Endothelial cell of umbilical vein (primary cell): ENCODE measurements around the gene GALR2. TPM values are rescaled to one million over a fixed set of nuclear protein-coding genes. Genes with fewer than 3 reads are reported as not detected.

ENCODE experiments used
- BruUV-seq: library from RNA; stranded (reverse); fragments of 400-500 nt; replicated peaks from 2 replicates; lab custom pipeline; 2021; lab: Mats Ljungman, UMichigan
- CTCF ChIA-PET: fragments of 300-600, 350-600 bp; sonication (Branson Sonifier 250); formaldehyde crosslinking; loops from one replicate; lab custom pipeline; 2021; ENCODE audit warnings: antibody characterized with exemption, inconsistent platforms; lab: Charles Lee
- POLR2A ChIA-PET: fragments of 300-600, 350-600 bp; sonication (Branson Sonifier 250); formaldehyde crosslinking; loops from one replicate; lab custom pipeline; 2021; ENCODE audit warnings: antibody characterized with exemption, inconsistent platforms; lab: Charles Lee
- DNase-seq: peaks from one replicate; pipeline ENCODE4 v3.0.0-alpha.2; 2011; ENCODE audit warnings: low read depth, low spot score
- FAIRE-seq: peaks from 2 replicates; lab custom pipeline; 2011; peaks lifted over from hg19 to GRCh38; lab: Jason Lieb, UNC
- H2AFZ ChIP-seq: 2 replicates; pipeline ENCODE4 v1.6.0; 2012; ENCODE audit warnings: low read depth, low read length, control low read depth, inconsistent platforms
- H3K27ac ChIP-seq: 2 replicates; pipeline ENCODE4 v1.5.1; 2011; ENCODE audit warnings: low read depth, mild to moderate bottlenecking, control low read depth, low read length, moderate library complexity; ENCODE audit not compliant: insufficient read depth
- H3K27me3 ChIP-seq, 2 experiments: 2 replicates each; pipeline versions ENCODE4 v1.6.0 to v1.6.1; 2011; ENCODE audit warnings: low read length in 2 of 2, mixed read lengths in 1 of 2; ENCODE audit not compliant: control insufficient read depth in 2 of 2, insufficient read depth in 2 of 2
- H3K36me3 ChIP-seq, 2 experiments: 2 replicates in 1 of 2; 3 replicates in 1 of 2; pipeline ENCODE4 v1.5.1; 2011; ENCODE audit warnings: low read length in 2 of 2, mild to moderate bottlenecking in 1 of 2, moderate library complexity in 1 of 2; ENCODE audit not compliant: control insufficient read depth in 2 of 2, insufficient read depth in 2 of 2; ENCODE audit errors: extremely low read depth in 1 of 2
- H3K4me1 ChIP-seq: 3 replicates; pipeline ENCODE4 v1.5.1; 2011; ENCODE audit warnings: mild to moderate bottlenecking, low read length; ENCODE audit not compliant: control insufficient read depth, insufficient read depth; ENCODE audit errors: extremely low read depth
- H3K4me2 ChIP-seq: 2 replicates; pipeline ENCODE4 v1.6.1; 2011; ENCODE audit warnings: low read length, control low read depth, mixed read lengths; ENCODE audit not compliant: insufficient read depth
- H3K4me3 ChIP-seq, 3 experiments: fragments of 200-600 bp in 1 of 3; sonication (generic), shearing (Covaris generic) in 1 of 3; replicated peaks in 1 of 3; 2 replicates each; pipeline ENCODE4 v1.5.1; 2011 to 2016; ENCODE audit warnings: control low read depth in 3 of 3, low read length in 3 of 3, mild to moderate bottlenecking in 2 of 3, inconsistent platforms in 1 of 3, low read depth in 1 of 3, moderate library complexity in 1 of 3; ENCODE audit not compliant: insufficient read depth in 1 of 3
- H3K79me2 ChIP-seq: 2 replicates; pipeline ENCODE4 v1.6.0; 2012; ENCODE audit warnings: low read length, inconsistent platforms; ENCODE audit not compliant: control insufficient read depth, insufficient read depth
- H3K9ac ChIP-seq: replicated peaks from 2 replicates; pipeline ENCODE3; 2011; ENCODE audit warnings: low read length, control low read depth; ENCODE audit not compliant: insufficient read depth; ENCODE audit errors: extremely low read depth
- H3K9me1 ChIP-seq: replicated peaks from 3 replicates; pipeline ENCODE4 v1.6.0; 2011; ENCODE audit warnings: mild to moderate bottlenecking, low read length; ENCODE audit not compliant: control insufficient read depth, insufficient read depth; ENCODE audit errors: extremely low read depth
- H3K9me3 ChIP-seq: replicated peaks from 2 replicates; pipeline ENCODE4 v1.5.1; 2012; ENCODE audit warnings: low read length, inconsistent platforms; ENCODE audit not compliant: control insufficient read depth, insufficient read depth
- H4K20me1 ChIP-seq: replicated peaks from 2 replicates; pipeline ENCODE3; 2011; ENCODE audit warnings: mild to moderate bottlenecking, low read length; ENCODE audit not compliant: control insufficient read depth, insufficient read depth; ENCODE audit errors: extremely low read depth
- EZH2 ChIP-seq: IDR thresholded peaks from 2 replicates; pipeline ENCODE4 v1.6.1; 2012; ENCODE audit warnings: borderline replicate concordance, low read depth, mild to moderate bottlenecking, moderate library complexity, low read length, inconsistent platforms; ENCODE audit not compliant: severe bottlenecking
- FOS ChIP-seq: IDR thresholded peaks from 2 replicates; pipeline ENCODE4 v1.6.1; 2011; ENCODE audit warnings: mild to moderate bottlenecking, low read length, moderate library complexity, borderline replicate concordance; ENCODE audit not compliant: insufficient read depth
- GATA2 ChIP-seq: IDR thresholded peaks from 2 replicates; pipeline ENCODE4 v1.7.0; 2011; ENCODE audit warnings: low read depth, mild to moderate bottlenecking, moderate library complexity, mixed read lengths, low read length; ENCODE audit not compliant: insufficient read length, insufficient read depth
- JUN ChIP-seq: IDR thresholded peaks from 2 replicates; pipeline ENCODE4 v1.6.1; 2011; ENCODE audit warnings: borderline replicate concordance, low read depth; ENCODE audit not compliant: insufficient read length, insufficient read depth
- MYC ChIP-seq: IDR thresholded peaks from one replicate; pipeline ENCODE4 v1.6.1; 2011; ENCODE audit warnings: mild to moderate bottlenecking, low read depth, low read length
- POLR2A ChIP-seq: IDR thresholded peaks from 2 replicates; pipeline ENCODE4 v1.6.1; 2012; ENCODE audit warnings: low read depth, mild to moderate bottlenecking, control low read depth, low read length
- POLR2AphosphoS5 ChIP-seq: IDR thresholded peaks from 2 replicates; pipeline ENCODE4 v1.6.1; 2012; ENCODE audit warnings: low read depth, mild to moderate bottlenecking, control low read depth, low read length, moderate library complexity; ENCODE audit not compliant: insufficient read depth
- dilution Hi-C: fragments of 300-500 bp; cut with MboI; formaldehyde crosslinking; loops from one replicate; pipeline ENCODE4 v1.15.0; 2019; ENCODE audit warnings: low sequenced_read_pairs; ENCODE audit not compliant: extremely low pct_ligation_motif_present
- intact Hi-C: fragments of 100-400 bp; cut with micrococcal nuclease; formaldehyde crosslinking; loops from one replicate; pipeline ENCODE4 v1.10.0; 2022
- microRNA-seq: library from miRNA; unstranded; fragments of <30 nt; microRNA quantifications from one replicate; pipeline ENCODE4 v1.2.0, GENCODE V29; 2021; ENCODE audit warnings: borderline number of aligned reads, borderline replicate concordance
- polyA plus RNA-seq, 4 experiments: library from polyadenylated mRNA; depleted of rRNA in 3 of 4; stranded (reverse) in 3 of 4; unstranded in 1 of 4; fragments of >200 nt; gene quantifications; 2 replicates each; pipeline versions ENCODE4 v1.2.1 to v1.2.3, GENCODE V29; 2011 to 2012; ENCODE audit warnings: missing spikeins in 1 of 4
- small RNA-seq: library from RNA; depleted of rRNA; stranded (forward); fragments of <200 nt; gene quantifications from one replicate; pipeline ENCODE3, GENCODE V24; 2012; ENCODE audit warnings: low replicate concordance, low read depth; ENCODE audit not compliant: insufficient read depth, insufficient read length
- total RNA-seq: library from RNA; stranded (reverse); gene quantifications from 2 replicates; pipeline ENCODE4 v1.2.3, GENCODE V29; 2021
- TF ChIP-seq, protein P1 (sequence below), 2 donors: IDR thresholded peaks; 1 replicate in 1 of 2; 2 replicates in 1 of 2; pipeline ENCODE4 v1.5.1; 2011; ENCODE audit warnings: low read length in 2 of 2, mild to moderate bottlenecking in 2 of 2, moderate library complexity in 2 of 2, control low read depth in 1 of 2, inconsistent platforms in 1 of 2, low read depth in 1 of 2; ENCODE audit not compliant: insufficient read depth in 1 of 2; ENCODE audit errors: extremely low read depth in 1 of 2
- TF ChIP-seq, protein P2 (sequence below): IDR thresholded peaks from 2 replicates; pipeline ENCODE4 v1.6.1; 2011; ENCODE audit not compliant: insufficient read depth, insufficient read length

Gene GALR2
- total and polyA plus RNA-seq, 2 donors (not counting 3 experiments of a cell fraction or from before 2014, with no cell fraction given) = 0.47 TPM; not detected in 1

GRCh38 chr17:76125922-76126321, 51.3 kb downstream of the GALR2 start:
- FAIRE-seq (no peak), DNase-seq (no peak)
- Histone ChIP-seq H3K9me1 (no peaks in the 10 kb centered on the region), H3K9ac (no peak overlapping the region), H2AFZ (no peak overlapping the region), H3K4me2 (no peak overlapping the region), H4K20me1 (no peaks in the 10 kb centered on the region), H3K79me2 (no peaks in the 10 kb centered on the region), H3K27me3 (no peaks in the 10 kb centered on the region), H3K4me1 (peaks cover 3% of the 10 kb centered on the region), H3K9me3 (no peaks in the 10 kb centered on the region), H3K27ac (no peak overlapping the region), H3K4me3 (no peak overlapping the region), H3K36me3 (no peaks in the 10 kb centered on the region)
- no peak for TF ChIP-seq GATA2
- TF ChIP-seq, protein P1, sequence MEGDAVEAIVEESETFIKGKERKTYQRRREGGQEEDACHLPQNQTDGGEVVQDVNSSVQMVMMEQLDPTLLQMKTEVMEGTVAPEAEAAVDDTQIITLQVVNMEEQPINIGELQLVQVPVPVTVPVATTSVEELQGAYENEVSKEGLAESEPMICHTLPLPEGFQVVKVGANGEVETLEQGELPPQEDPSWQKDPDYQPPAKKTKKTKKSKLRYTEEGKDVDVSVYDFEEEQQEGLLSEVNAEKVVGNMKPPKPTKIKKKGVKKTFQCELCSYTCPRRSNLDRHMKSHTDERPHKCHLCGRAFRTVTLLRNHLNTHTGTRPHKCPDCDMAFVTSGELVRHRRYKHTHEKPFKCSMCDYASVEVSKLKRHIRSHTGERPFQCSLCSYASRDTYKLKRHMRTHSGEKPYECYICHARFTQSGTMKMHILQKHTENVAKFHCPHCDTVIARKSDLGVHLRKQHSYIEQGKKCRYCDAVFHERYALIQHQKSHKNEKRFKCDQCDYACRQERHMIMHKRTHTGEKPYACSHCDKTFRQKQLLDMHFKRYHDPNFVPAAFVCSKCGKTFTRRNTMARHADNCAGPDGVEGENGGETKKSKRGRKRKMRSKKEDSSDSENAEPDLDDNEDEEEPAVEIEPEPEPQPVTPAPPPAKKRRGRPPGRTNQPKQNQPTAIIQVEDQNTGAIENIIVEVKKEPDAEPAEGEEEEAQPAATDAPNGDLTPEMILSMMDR (IDR thresholded peaks at IDR 0.05; ENCODE audit: extremely low read depth in 1 of 2, insufficient read depth in 1 of 2, low read depth in 1 of 2, low read length in 2 of 2) = no peak
- TF ChIP-seq POLR2AphosphoS5 = no peak
- no peak for TF ChIP-seq JUN
- no peak for TF ChIP-seq FOS
- no peak for TF ChIP-seq MYC
- TF ChIP-seq POLR2A = no peak
- TF ChIP-seq, protein P2, sequence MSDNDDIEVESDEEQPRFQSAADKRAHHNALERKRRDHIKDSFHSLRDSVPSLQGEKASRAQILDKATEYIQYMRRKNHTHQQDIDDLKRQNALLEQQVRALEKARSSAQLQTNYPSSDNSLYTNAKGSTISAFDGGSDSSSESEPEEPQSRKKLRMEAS = no peak
- TF ChIP-seq EZH2 = no peak
- intact Hi-C loops = no loop called here
- ChIA-PET CTCF (interaction anchor here (1.3 to 14.5 kb wide), 7 partner anchors 16 to 173 kb away, joined by 3 to 320 read pairs (median 24); partner anchors contain the start of gene FOXJ1), POLR2A (interaction anchor here (0.6 kb wide), 1 partner anchor 79 kb away, joined by 3 read pairs; no protein-coding TSS in a partner anchor)
- no TSS peak for BruUV-seq
- dilution Hi-C loops = no loop called here

Small RNA genes lying within 50 kb of the gene (microRNA-seq; reads per million reads assigned to microRNA genes)
- not detected for gene MIR6868

Small RNA genes lying within 50 kb of the gene (small RNA-seq; reads per million reads assigned to genes)
- not detected for gene MIR6868

Other genes with a start within 250 kb of the GALR2 start
- gene UNC13D, start 230.4 kb upstream of the GALR2 start, total RNA-seq = 7.1 and 14.9 TPM in 2 replicates
- 6.9 and 7.7 TPM in 2 replicates for gene UNC13D, start 230.4 kb upstream of the GALR2 start, polyA plus RNA-seq
- 120 and 126 TPM in 2 replicates for gene WBP2, start 219.4 kb upstream of the GALR2 start, total RNA-seq
- 81.5 and 104 TPM in 2 replicates for gene WBP2, start 219.4 kb upstream of the GALR2 start, polyA plus RNA-seq
- 56.7 and 67.7 TPM in 2 replicates for gene TRIM47, start 196.2 kb upstream of the GALR2 start, total RNA-seq
- 75.1 and 85.3 TPM in 2 replicates for gene TRIM47, start 196.2 kb upstream of the GALR2 start, polyA plus RNA-seq
- 28.1 and 33.5 TPM in 2 replicates for gene TRIM65, start 177.8 kb upstream of the GALR2 start, total RNA-seq
- gene TRIM65, start 177.8 kb upstream of the GALR2 start, polyA plus RNA-seq = 18.6 and 19.3 TPM in 2 replicates
- 93.8 and 94.4 TPM in 2 replicates for gene MRPL38, start 169.9 kb upstream of the GALR2 start, total RNA-seq
- 82.7 and 100 TPM in 2 replicates for gene MRPL38, start 169.9 kb upstream of the GALR2 start, polyA plus RNA-seq
- 8.9 and 9.4 TPM in 2 replicates for gene FBF1, start 133.7 kb upstream of the GALR2 start, total RNA-seq
- 4.9 and 5.7 TPM in 2 replicates for gene FBF1, start 133.7 kb upstream of the GALR2 start, polyA plus RNA-seq
- 45.1 and 47.0 TPM in 2 replicates for gene ACOX1, start 95.6 kb upstream of the GALR2 start, total RNA-seq
- 17.9 and 18.6 TPM in 2 replicates for gene ACOX1, start 95.6 kb upstream of the GALR2 start, polyA plus RNA-seq
- 14.3 and 18.8 TPM in 2 replicates for gene TEN1, start 95.5 kb upstream of the GALR2 start, total RNA-seq
- gene TEN1, start 95.5 kb upstream of the GALR2 start, polyA plus RNA-seq = 29.0 and 36.8 TPM in 2 replicates
- 6.2 and 8.5 TPM in 2 replicates for gene CDK3, start 73.9 kb upstream of the GALR2 start, total RNA-seq
- gene CDK3, start 73.9 kb upstream of the GALR2 start, polyA plus RNA-seq = 8.7 and 9.7 TPM in 2 replicates
- not detected in 2 replicates for gene EVPL, start 47.5 kb upstream of the GALR2 start, total RNA-seq
- gene EVPL, start 47.5 kb upstream of the GALR2 start, polyA plus RNA-seq = not detected in 2 replicates
- 77.6 and 81.7 TPM in 2 replicates for gene SRP68, start 2.3 kb upstream of the GALR2 start, total RNA-seq
- 55.8 and 64.6 TPM in 2 replicates for gene SRP68, start 2.3 kb upstream of the GALR2 start, polyA plus RNA-seq
- gene ZACN, start 4.4 kb downstream of the GALR2 start, total RNA-seq = not detected in 2 replicates
- gene ZACN, start 4.4 kb downstream of the GALR2 start, polyA plus RNA-seq = 0.05 and 0.18 TPM in 2 replicates
- gene EXOC7, start 29.0 kb downstream of the GALR2 start, total RNA-seq = 122 and 137 TPM in 2 replicates
- gene EXOC7, start 29.0 kb downstream of the GALR2 start, polyA plus RNA-seq = 91.5 and 104 TPM in 2 replicates
- gene FOXJ1, start 66.5 kb downstream of the GALR2 start, total RNA-seq = not detected in 2 replicates
- gene FOXJ1, start 66.5 kb downstream of the GALR2 start, polyA plus RNA-seq = not detected in 2 replicates
- gene RNF157, start 165.7 kb downstream of the GALR2 start, total RNA-seq = 0.48 and 0.86 TPM in 2 replicates
- 0.07 and 0.13 TPM in 2 replicates for gene RNF157, start 165.7 kb downstream of the GALR2 start, polyA plus RNA-seq
- 70.9 and 75.2 TPM in 2 replicates for gene UBALD2, start 190.6 kb downstream of the GALR2 start, total RNA-seq
- 46.9 and 83.6 TPM in 2 replicates for gene UBALD2, start 190.6 kb downstream of the GALR2 start, polyA plus RNA-seq
- 7.2 and 9.6 TPM in 2 replicates for gene QRICH2, start 233.5 kb downstream of the GALR2 start, total RNA-seq
- 6.7 and 9.8 TPM in 2 replicates for gene QRICH2, start 233.5 kb downstream of the GALR2 start, polyA plus RNA-seq